ENCODE results near the gene DHRSX.

DNA sequence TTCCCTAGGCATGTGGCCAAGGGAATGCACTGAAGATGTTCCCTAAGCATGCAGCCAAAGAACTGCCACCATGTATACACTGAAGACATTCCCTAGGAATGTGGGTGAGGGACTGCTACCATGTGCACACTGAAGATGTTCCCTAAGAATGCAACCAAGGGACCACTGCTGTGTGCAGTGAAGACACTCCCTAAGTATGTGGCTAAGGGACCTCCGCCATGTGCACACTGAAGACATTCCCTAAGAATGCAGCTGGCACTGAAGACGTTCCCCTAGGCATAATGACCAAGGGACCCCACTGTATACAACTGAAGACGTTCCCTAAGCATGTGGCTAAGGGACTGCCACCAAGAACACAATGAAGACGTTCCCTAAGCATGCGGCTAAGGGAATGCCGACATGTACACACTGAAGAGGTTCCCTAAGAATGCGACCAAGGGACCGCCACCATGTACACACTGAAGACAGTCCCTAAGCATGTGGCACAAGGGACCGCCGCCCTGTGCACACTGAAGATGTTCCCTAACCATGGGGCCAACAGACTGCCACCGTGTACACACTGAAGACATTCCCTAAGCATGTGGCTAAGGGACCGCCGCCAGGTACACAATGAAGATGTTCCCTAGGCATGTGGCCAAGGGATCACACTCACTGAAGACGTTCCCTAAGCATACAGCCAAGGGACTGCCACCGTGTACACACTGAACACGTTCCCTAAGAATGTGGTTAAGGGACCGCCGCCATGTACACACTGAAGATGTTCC, 25.6 kb downstream of the DHRSX start:
- TF ChIP-seq, protein P1, sequence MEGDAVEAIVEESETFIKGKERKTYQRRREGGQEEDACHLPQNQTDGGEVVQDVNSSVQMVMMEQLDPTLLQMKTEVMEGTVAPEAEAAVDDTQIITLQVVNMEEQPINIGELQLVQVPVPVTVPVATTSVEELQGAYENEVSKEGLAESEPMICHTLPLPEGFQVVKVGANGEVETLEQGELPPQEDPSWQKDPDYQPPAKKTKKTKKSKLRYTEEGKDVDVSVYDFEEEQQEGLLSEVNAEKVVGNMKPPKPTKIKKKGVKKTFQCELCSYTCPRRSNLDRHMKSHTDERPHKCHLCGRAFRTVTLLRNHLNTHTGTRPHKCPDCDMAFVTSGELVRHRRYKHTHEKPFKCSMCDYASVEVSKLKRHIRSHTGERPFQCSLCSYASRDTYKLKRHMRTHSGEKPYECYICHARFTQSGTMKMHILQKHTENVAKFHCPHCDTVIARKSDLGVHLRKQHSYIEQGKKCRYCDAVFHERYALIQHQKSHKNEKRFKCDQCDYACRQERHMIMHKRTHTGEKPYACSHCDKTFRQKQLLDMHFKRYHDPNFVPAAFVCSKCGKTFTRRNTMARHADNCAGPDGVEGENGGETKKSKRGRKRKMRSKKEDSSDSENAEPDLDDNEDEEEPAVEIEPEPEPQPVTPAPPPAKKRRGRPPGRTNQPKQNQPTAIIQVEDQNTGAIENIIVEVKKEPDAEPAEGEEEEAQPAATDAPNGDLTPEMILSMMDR (conservative IDR thresholded peaks at IDR 0.05): no peak
- no peak for TF ChIP-seq ZFX (IDR thresholded peaks at IDR 0.05)

Measured in C4-2B (cell line).